Nephron (organoid): Measurements from ENCODE around the gene TMOD2.

ENCODE experiments used
- H3K27ac Mint-ChIP-seq, 3 experiments: 2 replicates each; pipeline ENCODE4 v1.8.0; 2020; ENCODE audit warnings: mixed read lengths in 3 of 3, mild to moderate bottlenecking in 2 of 3, moderate library complexity in 1 of 3
- H3K27me3 Mint-ChIP-seq: 2 replicates; pipeline ENCODE4 v1.8.0; 2021; ENCODE audit warnings: low read depth, mild to moderate bottlenecking, moderate library complexity, mixed read lengths
- H3K36me3 Mint-ChIP-seq: 2 replicates; pipeline ENCODE4 v1.8.0; 2020; ENCODE audit warnings: low read depth, mixed read lengths
- H3K4me1 Mint-ChIP-seq: 2 replicates; pipeline ENCODE4 v1.8.0; 2020; ENCODE audit warnings: mixed read lengths
- H3K4me3 Mint-ChIP-seq, 3 experiments: 2 replicates each; pipeline ENCODE4 v1.8.0; 2020; ENCODE audit warnings: mild to moderate bottlenecking in 3 of 3, mixed read lengths in 3 of 3, moderate library complexity in 2 of 3
- H3K9me3 Mint-ChIP-seq: 2 replicates; pipeline ENCODE4 v1.8.0; 2020; ENCODE audit warnings: mixed read lengths
- TF ChIP-seq, protein P1 (sequence below), 3 experiments: fragments of 200-600 bp; sonication (generic); IDR thresholded peaks; one replicate each; pipeline ENCODE4 v1.5.0; 2021; ENCODE audit warnings: antibody characterized with exemption in 3 of 3; ENCODE audit not compliant: unreplicated experiment in 3 of 3

The TMOD2 gene

DNA sequence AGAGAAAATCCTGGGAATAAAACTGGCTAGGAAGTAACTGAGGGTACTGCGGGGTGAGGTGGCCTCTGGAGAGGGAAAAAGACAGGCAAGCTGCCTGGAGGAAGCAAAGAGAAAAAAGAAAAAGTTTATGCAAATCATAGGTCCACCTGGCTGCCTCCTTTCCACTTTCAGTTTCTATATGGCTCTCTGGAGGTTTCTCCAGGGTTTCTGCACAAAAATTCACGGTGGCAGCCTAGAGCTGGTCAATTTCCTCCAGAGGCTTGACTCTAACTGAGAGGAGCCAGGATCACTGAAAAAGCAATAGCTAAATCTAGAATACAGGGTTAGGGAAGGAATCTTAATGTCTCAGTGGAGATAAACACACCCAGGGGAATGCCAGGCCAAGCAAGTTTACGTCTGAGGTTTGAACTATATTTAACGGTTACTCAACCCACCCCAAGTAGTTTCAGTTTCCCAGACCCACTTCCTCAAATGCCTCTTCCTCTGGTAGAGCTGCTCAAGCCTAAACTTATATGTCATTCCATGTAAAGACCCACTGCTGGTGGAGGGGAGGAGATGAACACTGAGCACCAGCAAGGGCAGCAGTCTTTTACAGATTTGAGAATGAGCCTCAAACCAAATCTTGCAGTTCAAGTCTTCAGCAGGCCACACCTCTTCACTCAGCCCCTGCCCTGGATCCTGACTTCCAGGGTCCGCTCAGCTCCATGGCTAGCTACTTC lies 19.7 kb upstream of the TMOD2 start:
- Mint-ChIP-seq H3K4me3 (no peak overlapping the region), H3K27me3 (peaks cover 27% of the 10 kb centered on the region), H3K9me3 (no peaks in the 10 kb centered on the region), H3K27ac (no peak overlapping the region), H3K36me3 (no peaks in the 10 kb centered on the region), H3K4me1 (no peaks in the 10 kb centered on the region)
- TF ChIP-seq, protein P1, sequence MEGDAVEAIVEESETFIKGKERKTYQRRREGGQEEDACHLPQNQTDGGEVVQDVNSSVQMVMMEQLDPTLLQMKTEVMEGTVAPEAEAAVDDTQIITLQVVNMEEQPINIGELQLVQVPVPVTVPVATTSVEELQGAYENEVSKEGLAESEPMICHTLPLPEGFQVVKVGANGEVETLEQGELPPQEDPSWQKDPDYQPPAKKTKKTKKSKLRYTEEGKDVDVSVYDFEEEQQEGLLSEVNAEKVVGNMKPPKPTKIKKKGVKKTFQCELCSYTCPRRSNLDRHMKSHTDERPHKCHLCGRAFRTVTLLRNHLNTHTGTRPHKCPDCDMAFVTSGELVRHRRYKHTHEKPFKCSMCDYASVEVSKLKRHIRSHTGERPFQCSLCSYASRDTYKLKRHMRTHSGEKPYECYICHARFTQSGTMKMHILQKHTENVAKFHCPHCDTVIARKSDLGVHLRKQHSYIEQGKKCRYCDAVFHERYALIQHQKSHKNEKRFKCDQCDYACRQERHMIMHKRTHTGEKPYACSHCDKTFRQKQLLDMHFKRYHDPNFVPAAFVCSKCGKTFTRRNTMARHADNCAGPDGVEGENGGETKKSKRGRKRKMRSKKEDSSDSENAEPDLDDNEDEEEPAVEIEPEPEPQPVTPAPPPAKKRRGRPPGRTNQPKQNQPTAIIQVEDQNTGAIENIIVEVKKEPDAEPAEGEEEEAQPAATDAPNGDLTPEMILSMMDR (IDR thresholded peaks at IDR 0.05; ENCODE audit: unreplicated experiment in 3 of 3), result no peak

GRCh38 chr15:51732646-51733045 lies 18.8 kb upstream of the TMOD2 start:
- Mint-ChIP-seq H3K27ac (no peak overlapping the region), H3K27me3 (peaks cover 29% of the 10 kb centered on the region), H3K9me3 (no peaks in the 10 kb centered on the region), H3K4me1 (no peaks in the 10 kb centered on the region), H3K36me3 (no peaks in the 10 kb centered on the region), H3K4me3 (no peak overlapping the region)
- TF ChIP-seq, protein P1 (IDR thresholded peaks at IDR 0.05; ENCODE audit: unreplicated experiment in 3 of 3), result no peak

- no peaks in the 10 kb centered on the region for H3K9me3 Mint-ChIP-seq
- TF ChIP-seq, protein P1 (IDR thresholded peaks at IDR 0.05; ENCODE audit: unreplicated experiment in 3 of 3), result no peak
- no peak overlapping the region for H3K27ac Mint-ChIP-seq
- peaks cover 42% of the 10 kb centered on the region for H3K27me3 Mint-ChIP-seq
- peaks cover 8% of the 10 kb centered on the region for H3K4me1 Mint-ChIP-seq
- H3K4me3 Mint-ChIP-seq, result peak overlapping the region; percentile 21 to 90 (median 70)
- H3K36me3 Mint-ChIP-seq, result no peaks in the 10 kb centered on the region
Observed at GRCh38 chr15:51735228-51736010, 16.0 kb upstream of the TMOD2 start.

DNA sequence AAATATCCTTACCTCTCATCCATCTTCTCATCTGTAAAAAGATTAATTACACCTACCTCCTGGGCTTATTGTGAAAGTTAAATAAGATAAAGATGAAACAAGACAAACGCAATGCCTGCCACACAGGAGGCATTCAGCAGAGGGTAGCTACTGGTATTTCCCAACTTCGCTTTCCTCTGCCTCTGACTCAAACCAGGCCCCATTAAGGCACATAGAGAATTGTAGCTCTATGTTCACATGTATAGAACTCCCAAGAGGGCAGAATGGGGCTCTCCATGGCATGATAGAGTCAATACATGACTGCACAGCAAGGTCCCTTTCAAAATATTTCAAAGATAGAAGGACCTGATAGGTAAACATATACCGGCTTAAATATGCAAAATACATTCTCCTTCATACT lies 15.3 kb upstream of the TMOD2 start:
- H3K4me1 Mint-ChIP-seq, result peaks cover 8% of the 10 kb centered on the region
- H3K9me3 Mint-ChIP-seq, result no peaks in the 10 kb centered on the region
- TF ChIP-seq, protein P1 (IDR thresholded peaks at IDR 0.05; ENCODE audit: unreplicated experiment in 3 of 3), result no peak

GRCh38 chr15:51736751-51737521 lies 14.5 kb upstream of the TMOD2 start:
- H3K27ac Mint-ChIP-seq, result peak overlapping the region in 1 of 3 experiments; percentile 2
- H3K4me3 Mint-ChIP-seq, result peak overlapping the region; percentile 70 to 90 (median 86)
- no peaks in the 10 kb centered on the region for H3K9me3 Mint-ChIP-seq
- H3K27me3 Mint-ChIP-seq, result peaks cover 41% of the 10 kb centered on the region
- H3K4me1 Mint-ChIP-seq, result peaks cover 8% of the 10 kb centered on the region
- TF ChIP-seq, protein P1 (IDR thresholded peaks at IDR 0.05; ENCODE audit: unreplicated experiment in 3 of 3), result no peak
- no peaks in the 10 kb centered on the region for H3K36me3 Mint-ChIP-seq

More for the DNA sequence above, 15.3 kb upstream of the TMOD2 start:
- peaks cover 45% of the 10 kb centered on the region for H3K27me3 Mint-ChIP-seq
- no peaks in the 10 kb centered on the region for H3K36me3 Mint-ChIP-seq
- H3K4me3 Mint-ChIP-seq, result peak overlapping the region; percentile 70 to 90 (median 86)
- H3K27ac Mint-ChIP-seq, result peak overlapping the region in 1 of 3 experiments; percentile 2
